GM12891 (cell line): ENCODE measurements around the gene TACSTD2.
"Not testable (repeated sequence)": the region's sequence is repeated elsewhere in the genome, so short reads cannot be mapped to it uniquely, and the experiment has no call there.

Experiments used
- PAX5 ChIP-seq: IDR thresholded peaks from 2 replicates; pipeline ENCODE4 v1.6.1; 2011; ENCODE audit warnings: low read length, moderate library complexity, mild to moderate bottlenecking; ENCODE audit not compliant: insufficient read depth, severe bottlenecking
- POLR2A ChIP-seq: IDR thresholded peaks from 2 replicates; pipeline ENCODE4 v1.6.1; 2011; ENCODE audit warnings: low read depth, low read length, control low read depth
- SPI1 ChIP-seq: IDR thresholded peaks from 2 replicates; pipeline ENCODE4 v1.6.1; 2011; ENCODE audit warnings: low read depth, low read length, control low read depth

- TF ChIP-seq PAX5, SPI1, POLR2A: not testable (repeated sequence)
These were observed 24.9 kb upstream of the TACSTD2 start for GRCh38 chr1:58601921-58602320.
